B cell (primary cell): ENCODE results near the gene TPH1. TPM values are rescaled to one million over a fixed set of nuclear protein-coding genes. Genes with fewer than 3 reads are reported as not detected.

ENCODE experiments used
- ATAC-seq: fragments of 200-7000 bp; cut with Tn5 transposase; one replicate; pipeline ENCODE4 v1.10.0; 2021; ENCODE audit warnings: low read depth, mild to moderate bottlenecking, moderate number of reproducible peaks, moderate library complexity
- CTCF ChIA-PET: fragments of 350-600 bp; sonication (Branson Sonifier 250); formaldehyde crosslinking; loops from one replicate; lab custom pipeline; 2021; ENCODE audit warnings: antibody characterized with exemption, inconsistent platforms; lab: Charles Lee
- POLR2A ChIA-PET: fragments of 350-600 bp; sonication (Branson Sonifier 250); formaldehyde crosslinking; loops from one replicate; lab custom pipeline; 2021; ENCODE audit warnings: antibody characterized with exemption; lab: Charles Lee
- DNase-seq: peaks from one replicate; pipeline ENCODE4 v3.0.0; 2013
- H2AFZ ChIP-seq: 2 replicates; pipeline ENCODE4 v1.6.1; 2012; ENCODE audit warnings: mild to moderate bottlenecking, low read depth, low read length; ENCODE audit not compliant: insufficient read depth, poor library complexity, severe bottlenecking
- H3K27ac ChIP-seq, 2 donors: 1 replicate in 1 of 2; 2 replicates in 1 of 2; pipeline ENCODE4 v1.5.1; 2012 to 2013; ENCODE audit warnings: low read length in 2 of 2, mild to moderate bottlenecking in 2 of 2, moderate library complexity in 1 of 2
- H3K27me3 ChIP-seq, 4 experiments: fragments of 200-600 bp in 1 of 4; sonication (generic) in 1 of 4; replicated peaks in 1 of 4; 1 replicate in 2 of 4; 2 replicates in 2 of 4; pipeline versions ENCODE4 v1.6.1 to v1.7.0; 2013 to 2016; ENCODE audit warnings: low read length in 3 of 4, mild to moderate bottlenecking in 2 of 4, mixed read lengths in 1 of 4, moderate library complexity in 1 of 4; ENCODE audit not compliant: insufficient read depth in 4 of 4, control insufficient read depth in 3 of 4; ENCODE audit errors: control extremely low read depth in 1 of 4
- H3K36me3 ChIP-seq, 2 experiments: replicated peaks in 1 of 2; 1 replicate in 1 of 2; 2 replicates in 1 of 2; pipeline versions ENCODE4 v1.6.1 to v1.7.1; 2013; ENCODE audit warnings: low read length in 1 of 2; ENCODE audit not compliant: insufficient read depth in 2 of 2, control insufficient read depth in 1 of 2; ENCODE audit errors: control extremely low read depth in 1 of 2, extremely low read depth in 1 of 2
- H3K4me1 ChIP-seq, 2 donors: fragments of 200-600 bp in 1 of 2; sonication (generic) in 1 of 2; 1 replicate in 1 of 2; 2 replicates in 1 of 2; pipeline versions ENCODE4 v1.5.1 to v1.6.1; 2013 to 2017; ENCODE audit warnings: low read length in 2 of 2; ENCODE audit not compliant: control insufficient read depth in 2 of 2, insufficient read depth in 2 of 2
- H3K4me2 ChIP-seq: replicated peaks from 2 replicates; pipeline ENCODE3; 2012; ENCODE audit warnings: mild to moderate bottlenecking, low read depth, low read length; ENCODE audit not compliant: poor library complexity, severe bottlenecking
- H3K4me3 ChIP-seq, 5 experiments: fragments of 200-600 bp in 1 of 5; sonication (generic) in 1 of 5; 1 replicate in 3 of 5; 2 replicates in 2 of 5; pipeline versions ENCODE4 v1.5.1 to v1.7.0; 2011 to 2016; ENCODE audit warnings: low read length in 4 of 5, mild to moderate bottlenecking in 4 of 5, low read depth in 2 of 5, control low read depth in 1 of 5, moderate library complexity in 1 of 5; ENCODE audit not compliant: insufficient read depth in 1 of 5; ENCODE audit errors: control extremely low read depth in 1 of 5, extremely low read depth in 1 of 5
- H3K79me2 ChIP-seq: fragments of 200-600 bp; sonication (generic); one replicate; pipeline ENCODE4 v1.6.0; 2016; ENCODE audit warnings: low read length; ENCODE audit not compliant: control insufficient read depth, insufficient read depth
- H3K9ac ChIP-seq: fragments of 200-600 bp; sonication (generic); 2 replicates; pipeline ENCODE4 v1.6.1; 2017; ENCODE audit warnings: mild to moderate bottlenecking, low read length, moderate library complexity
- H3K9me3 ChIP-seq, 3 donors: one replicate each; pipeline versions ENCODE4 v1.6.1 to v1.7.1; 2013; ENCODE audit warnings: low read length in 2 of 3; ENCODE audit not compliant: control insufficient read depth in 2 of 3, insufficient read depth in 1 of 3; ENCODE audit errors: control extremely low read depth in 1 of 3
- H4K20me1 ChIP-seq: 2 replicates; pipeline ENCODE4 v1.6.0; 2012; ENCODE audit warnings: mild to moderate bottlenecking, low read length; ENCODE audit not compliant: insufficient read depth, control insufficient read depth, poor library complexity, severe bottlenecking
- H3K27ac Mint-ChIP-seq: one replicate; pipeline ENCODE4 v1.8.0; 2021; ENCODE audit warnings: mixed read lengths
- H3K27me3 Mint-ChIP-seq: one replicate; pipeline ENCODE4 v1.8.0; 2021; ENCODE audit warnings: mixed read lengths
- H3K4me1 Mint-ChIP-seq: one replicate; pipeline ENCODE4 v1.8.0; 2021; ENCODE audit warnings: mixed read lengths
- H3K4me3 Mint-ChIP-seq: one replicate; pipeline ENCODE4 v1.8.0; 2021; ENCODE audit warnings: mixed read lengths
- H3K9me3 Mint-ChIP-seq: one replicate; pipeline ENCODE4 v1.8.0; 2022; ENCODE audit warnings: mixed read lengths; ENCODE audit not compliant: insufficient read depth
- CTCF ChIP-seq: fragments of 200-600 bp; IDR thresholded peaks from one replicate; pipeline ENCODE4 v1.8.0; 2022; ENCODE audit warnings: antibody characterized with exemption, mild to moderate bottlenecking
- EZH2 ChIP-seq: IDR thresholded peaks from 2 replicates; pipeline ENCODE4 v1.6.1; 2012; ENCODE audit warnings: borderline replicate concordance, low read depth, mild to moderate bottlenecking, moderate library complexity, low read length; ENCODE audit not compliant: insufficient read depth, poor library complexity, severe bottlenecking
- WGBS: methylation state at CpG from one replicate; pipeline ENCODE4 v1.1.5; 2013; ENCODE audit warnings: missing lambda C conversion rate; ENCODE audit not compliant: insufficient coverage; 5-methylcytosine and 5-hydroxymethylcytosine counted together
- intact Hi-C: fragments of 100-400 bp; cut with micrococcal nuclease; formaldehyde crosslinking; loops from one replicate; pipeline ENCODE4 v1.10.0; 2022
- polyA plus RNA-seq: library from polyadenylated mRNA; depleted of rRNA; stranded (reverse); fragments of >200 nt; gene quantifications from 2 replicates; pipeline ENCODE4 v1.2.3, GENCODE V29; 2012
- total RNA-seq, 2 donors: library from RNA; stranded (reverse); fragments of 120-200 nt in 1 of 2; gene quantifications; 1 replicate in 1 of 2; 2 replicates in 1 of 2; pipeline versions ENCODE4 v1.2.3 to v1.2.4, GENCODE V29; 2013 to 2022

Gene TPH1
- total and polyA plus RNA-seq, 2 donors (not counting 1 experiment from before 2014, with no cell fraction given): 0.51 to 2.8 TPM

- POLR2A ChIA-PET: no interaction called here
- no peak overlapping the region for H3K4me2 ChIP-seq
Observed at GRCh38 chr11:18075444-18075843, 29.4 kb upstream of the TPH1 start.

GRCh38 chr11:18071098-18071705 is 25.1 kb upstream of the TPH1 start:
- no peak overlapping the region for H3K9ac ChIP-seq
- no peak overlapping the region for H3K27ac Mint-ChIP-seq
- H2AFZ ChIP-seq: no peak overlapping the region
- no peaks in the 10 kb centered on the region for H4K20me1 ChIP-seq
- H3K4me2 ChIP-seq: no peak overlapping the region
- H3K36me3 ChIP-seq: no peaks in the 10 kb centered on the region
- H3K4me1 ChIP-seq: no peaks in the 10 kb centered on the region
- no peaks in the 10 kb centered on the region for H3K27me3 ChIP-seq
- no peaks in the 10 kb centered on the region for H3K9me3 Mint-ChIP-seq
- intact Hi-C loops: no loop called here
- H3K9me3 ChIP-seq: no peaks in the 10 kb centered on the region
- CTCF ChIA-PET: no interaction called here
- H3K4me3 Mint-ChIP-seq: no peak overlapping the region
- DNase-seq (no peak), ATAC-seq (no peak)
- H3K79me2 ChIP-seq: no peaks in the 10 kb centered on the region
- POLR2A ChIA-PET: no interaction called here
- H3K4me3 ChIP-seq: no peak overlapping the region
- H3K27ac ChIP-seq: no peak overlapping the region
- no peaks in the 10 kb centered on the region for H3K4me1 Mint-ChIP-seq
- 100% methylated on average over 1 of the region's 4 CpGs for WGBS
- TF ChIP-seq CTCF (no peak), EZH2 (no peak)
- no peaks in the 10 kb centered on the region for H3K27me3 Mint-ChIP-seq

More at GRCh38 chr11:18075444-18075843, 29.4 kb upstream of the TPH1 start:
- no peak for ATAC-seq
- no peaks in the 10 kb centered on the region for H4K20me1 ChIP-seq
- H2AFZ ChIP-seq: no peak overlapping the region
- H3K9ac ChIP-seq: no peak overlapping the region
- H3K9me3 ChIP-seq: no peaks in the 10 kb centered on the region
- Mint-ChIP-seq H3K4me3 (no peak overlapping the region), H3K4me1 (no peaks in the 10 kb centered on the region), H3K27ac (no peak overlapping the region), H3K27me3 (no peaks in the 10 kb centered on the region), H3K9me3 (no peaks in the 10 kb centered on the region)
- CTCF ChIA-PET: no interaction called here
- TF ChIP-seq CTCF: no peak
- no peak for TF ChIP-seq EZH2
- H3K36me3 ChIP-seq: peaks cover 0 to 12% of the 10 kb centered on the region in 2 experiments
- no peaks in the 10 kb centered on the region for H3K27me3 ChIP-seq
- H3K4me1 ChIP-seq: no peaks in the 10 kb centered on the region
- no peaks in the 10 kb centered on the region for H3K79me2 ChIP-seq
- intact Hi-C loops: no loop called here
- WGBS: no CpG with 5 or more reads among the region's 3 CpGs
- H3K27ac ChIP-seq: no peak overlapping the region
- DNase-seq: no peak
- H3K4me3 ChIP-seq: no peak overlapping the region
